Measurements from ENCODE around the gene MEGF10.

MEGF10 gene

GRCh38 chr5:127423173-127423798, 132.7 kb downstream of the MEGF10 start:
- H3K27ac ChIP-seq = no peak overlapping the region
- no peak for DNase-seq (ENCODE audit: low spot score)
- TF ChIP-seq, protein P1, sequence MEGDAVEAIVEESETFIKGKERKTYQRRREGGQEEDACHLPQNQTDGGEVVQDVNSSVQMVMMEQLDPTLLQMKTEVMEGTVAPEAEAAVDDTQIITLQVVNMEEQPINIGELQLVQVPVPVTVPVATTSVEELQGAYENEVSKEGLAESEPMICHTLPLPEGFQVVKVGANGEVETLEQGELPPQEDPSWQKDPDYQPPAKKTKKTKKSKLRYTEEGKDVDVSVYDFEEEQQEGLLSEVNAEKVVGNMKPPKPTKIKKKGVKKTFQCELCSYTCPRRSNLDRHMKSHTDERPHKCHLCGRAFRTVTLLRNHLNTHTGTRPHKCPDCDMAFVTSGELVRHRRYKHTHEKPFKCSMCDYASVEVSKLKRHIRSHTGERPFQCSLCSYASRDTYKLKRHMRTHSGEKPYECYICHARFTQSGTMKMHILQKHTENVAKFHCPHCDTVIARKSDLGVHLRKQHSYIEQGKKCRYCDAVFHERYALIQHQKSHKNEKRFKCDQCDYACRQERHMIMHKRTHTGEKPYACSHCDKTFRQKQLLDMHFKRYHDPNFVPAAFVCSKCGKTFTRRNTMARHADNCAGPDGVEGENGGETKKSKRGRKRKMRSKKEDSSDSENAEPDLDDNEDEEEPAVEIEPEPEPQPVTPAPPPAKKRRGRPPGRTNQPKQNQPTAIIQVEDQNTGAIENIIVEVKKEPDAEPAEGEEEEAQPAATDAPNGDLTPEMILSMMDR (IDR thresholded peaks at IDR 0.05) = no peak
- no peak overlapping the region for H3K4me3 ChIP-seq

DNA sequence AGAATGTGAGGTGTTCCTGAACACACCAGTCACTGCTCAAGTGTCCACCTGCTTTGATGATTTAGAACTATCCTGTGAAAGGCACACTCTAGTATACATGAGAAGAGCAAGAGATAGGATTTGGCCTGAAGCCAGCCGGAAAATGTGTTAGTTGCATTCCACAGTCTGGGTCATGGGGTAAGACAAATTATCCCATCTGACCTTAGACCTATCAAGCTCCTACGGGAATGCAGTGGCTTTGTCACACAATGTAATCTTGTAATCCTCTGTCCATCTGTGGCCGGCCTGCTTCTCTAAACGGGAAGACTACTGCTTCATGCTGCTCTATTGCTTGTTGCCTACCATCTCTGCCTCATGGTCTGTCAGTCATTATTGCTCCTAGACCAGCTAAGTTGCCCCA, 134.4 kb downstream of the MEGF10 start:
- Histone ChIP-seq H3K27ac (no peak overlapping the region), H3K4me3 (no peak overlapping the region)
- no peak for DNase-seq (ENCODE audit: low spot score)
- TF ChIP-seq, protein P1 (IDR thresholded peaks at IDR 0.05) = no peak

- TF ChIP-seq, protein P1 (IDR thresholded peaks at IDR 0.05) = no peak
- Histone ChIP-seq H3K27ac (no peak overlapping the region), H3K4me3 (no peak overlapping the region)
- DNase-seq (ENCODE audit: low spot score) = no peak
These were observed 135.3 kb downstream of the MEGF10 start for GRCh38 chr5:127425868-127426267.

GRCh38 chr5:127426661-127427060, 136.1 kb downstream of the MEGF10 start:
- H3K27ac ChIP-seq = no peak overlapping the region
- no peak for DNase-seq (ENCODE audit: low spot score)
- TF ChIP-seq, protein P1 (IDR thresholded peaks at IDR 0.05) = no peak
- no peak overlapping the region for H3K4me3 ChIP-seq

- H3K4me3 ChIP-seq = no peak overlapping the region
- no peak overlapping the region for H3K27ac ChIP-seq
These were observed 137.7 kb downstream of the MEGF10 start for GRCh38 chr5:127428276-127428675.

DNA sequence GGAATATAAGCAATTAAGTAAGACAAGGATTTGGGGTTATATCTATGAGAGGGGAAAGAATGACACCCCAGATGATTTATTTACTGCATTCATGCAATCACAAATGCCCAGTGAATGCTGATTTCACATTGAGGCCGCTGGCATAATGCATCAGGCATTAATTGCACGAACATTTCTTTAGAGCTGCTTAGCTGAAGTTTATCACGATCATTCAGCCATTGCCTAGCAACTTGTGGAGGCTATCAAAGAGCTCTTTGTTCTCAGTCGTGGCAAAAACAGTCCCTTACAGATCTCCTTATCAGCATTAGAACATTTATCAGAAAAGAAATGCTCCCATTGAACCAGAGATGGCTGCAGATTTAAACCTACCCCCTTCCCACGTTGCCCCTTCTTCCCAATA, 138.2 kb downstream of the MEGF10 start:
- TF ChIP-seq, protein P1 (IDR thresholded peaks at IDR 0.05) = no peak
- Histone ChIP-seq H3K4me3 (no peak overlapping the region), H3K27ac (no peak overlapping the region)
- DNase-seq (ENCODE audit: low spot score) = no peak

More at GRCh38 chr5:127428276-127428675, 137.7 kb downstream of the MEGF10 start:
- TF ChIP-seq, protein P1 (IDR thresholded peaks at IDR 0.05) = no peak
- DNase-seq (ENCODE audit: low spot score) = no peak

GRCh38 chr5:127429928-127430327, 139.3 kb downstream of the MEGF10 start:
- DNase-seq (ENCODE audit: low spot score) = no peak
- H3K4me3 ChIP-seq = no peak overlapping the region

More at GRCh38 chr5:127429928-127430327, 139.3 kb downstream of the MEGF10 start:
- H3K27ac ChIP-seq = no peak overlapping the region
- TF ChIP-seq, protein P1 (IDR thresholded peaks at IDR 0.05) = no peak
